K562 (cell line): ENCODE results near the gene EXOC3. TPM values are rescaled to one million over a fixed set of nuclear protein-coding genes. Genes with fewer than 3 reads are reported as not detected.

Experiments
- CXXC5 ChIP-seq: fragments of 250-450 bp; sonication (Bioruptor Pico); IDR thresholded peaks from 2 replicates; pipeline ENCODE4 v1.8.0; 2022; ENCODE audit warnings: inconsistent platforms, mild to moderate bottlenecking, moderate library complexity
- E2F3 ChIP-seq: fragments of 250-450 bp; sonication (Bioruptor Pico); IDR thresholded peaks from 2 replicates; pipeline ENCODE4 v1.4.0; 2020; ENCODE audit warnings: mild to moderate bottlenecking
- FOXJ2 ChIP-seq: fragments of 200-800 bp; sonication (Bioruptor generic); IDR thresholded peaks from 2 replicates; pipeline ENCODE4 v1.6.1; 2016; ENCODE audit warnings: missing genetic modification characterization, missing compliant biosample characterization
- HDAC2 ChIP-seq: fragments of 450-650 bp; IDR thresholded peaks from 2 replicates; pipeline ENCODE4 v1.6.1; 2016; ENCODE audit warnings: mild to moderate bottlenecking
- HMBOX1 ChIP-seq: sonication (generic); IDR thresholded peaks from 2 replicates; pipeline ENCODE4 v1.6.1; 2016
- JUND ChIP-seq, 2 experiments: IDR thresholded peaks; 2 replicates in 1 of 2; 3 replicates in 1 of 2; pipeline ENCODE4 v1.6.1; 2011; ENCODE audit warnings: borderline replicate concordance in 2 of 2, low read depth in 2 of 2, low read length in 2 of 2, improper control_type of control experiment in 1 of 2, missing biosample characterization in 1 of 2, missing genetic modification characterization in 1 of 2, missing genetic modification reagents in 1 of 2
- MED1 ChIP-seq: sonication (generic); formaldehyde crosslinking; IDR thresholded peaks from 2 replicates; pipeline ENCODE4 v1.8.1; 2023; ENCODE audit warnings: missing genetic modification reagents, borderline replicate concordance
- NR2F6 ChIP-seq: fragments of 450-650 bp; formaldehyde crosslinking; IDR thresholded peaks from 2 replicates; pipeline ENCODE4 v1.4.0; 2020; ENCODE audit warnings: mild to moderate bottlenecking
- PCBP1 ChIP-seq: fragments of 200-400 bp; formaldehyde crosslinking; IDR thresholded peaks from 2 replicates; pipeline ENCODE4 v1.6.1; 2018; ENCODE audit warnings: mild to moderate bottlenecking, low read depth, low read length; ENCODE audit not compliant: poor library complexity, severe bottlenecking
- POLR2AphosphoS2 ChIP-seq: IDR thresholded peaks from 2 replicates; pipeline ENCODE4 v1.6.1; 2012; ENCODE audit warnings: low read length, improper control_type of control experiment
- RBM34 ChIP-seq: fragments of 200-400 bp; formaldehyde crosslinking; IDR thresholded peaks from 2 replicates; pipeline ENCODE4 v1.6.1; 2018; ENCODE audit warnings: low read length, borderline replicate concordance; ENCODE audit not compliant: insufficient read depth
- SMAD4 ChIP-seq: fragments of 250-450 bp; sonication (Bioruptor Pico); conservative IDR thresholded peaks from 2 replicates; pipeline ENCODE4 v1.8.0; 2021; ENCODE audit warnings: inconsistent platforms, mild to moderate bottlenecking, moderate library complexity
- SMC3 ChIP-seq: conservative IDR thresholded peaks from 2 replicates; pipeline ENCODE4 v1.6.1; 2011; ENCODE audit warnings: low read depth, low read length, improper control_type of control experiment; ENCODE audit not compliant: insufficient read depth
- TAF7 ChIP-seq: fragments of 450-650 bp; IDR thresholded peaks from 2 replicates; pipeline ENCODE4 v1.6.1; 2016; ENCODE audit warnings: missing genetic modification characterization, missing compliant biosample characterization
- TGIF2 ChIP-seq: sonication (generic); formaldehyde crosslinking; IDR thresholded peaks from 2 replicates; pipeline ENCODE4 v1.8.1; 2022; ENCODE audit warnings: mild to moderate bottlenecking, missing genetic modification reagents, moderate library complexity
- TRIM24 ChIP-seq, 2 experiments: fragments of 450-650 bp; IDR thresholded peaks; 2 replicates each; pipeline ENCODE4 v1.6.1; 2016
- ZBTB11 ChIP-seq, 3 experiments: fragments of 200-800 bp in 1 of 3; fragments of 250-450 bp in 1 of 3; fragments of 450-650 bp in 1 of 3; sonication (Bioruptor Pico) in 1 of 3; sonication (Bioruptor generic) in 1 of 3; formaldehyde crosslinking in 1 of 3; IDR thresholded peaks; 2 replicates each; pipeline versions ENCODE4 v1.6.1 to v1.8.0; 2016 to 2022; ENCODE audit warnings: mild to moderate bottlenecking in 2 of 3, missing genetic modification characterization in 2 of 3, missing compliant biosample characterization in 1 of 3, moderate library complexity in 1 of 3
- ZNF212 ChIP-seq: fragments of 450-650 bp; formaldehyde crosslinking; IDR thresholded peaks from 2 replicates; pipeline ENCODE4 v1.4.0; 2020; ENCODE audit warnings: mild to moderate bottlenecking
- ZNF584 ChIP-seq: fragments of 200-800 bp; sonication (Bioruptor generic); IDR thresholded peaks from 2 replicates; pipeline ENCODE4 v1.6.1; 2016; ENCODE audit warnings: low read depth, mild to moderate bottlenecking, missing genetic modification characterization, missing compliant biosample characterization
- ZNF668 ChIP-seq: fragments of 250-450 bp; sonication (Bioruptor Pico); IDR thresholded peaks from 2 replicates; pipeline ENCODE4 v1.8.0; 2022; ENCODE audit warnings: mild to moderate bottlenecking, inconsistent platforms
- polyA plus RNA-seq, 8 experiments: library from polyadenylated mRNA; depleted of rRNA in 4 of 8; stranded (reverse) in 5 of 8; unstranded in 3 of 8; fragments of >200 nt; fragmentation: Nextera tagmentation in 2 of 8; fragmentation: Illumina TruSeq in 1 of 8; extraction: Ambion mirVana in 2 of 8; extraction: Trizol in 1 of 8; gene quantifications; 2 replicates each; pipeline versions ENCODE4 v1.2.1 to v1.2.3, GENCODE V29; 2011 to 2014; ENCODE audit warnings: inconsistent platforms in 1 of 8, missing spikeins in 1 of 8
- total RNA-seq, 7 experiments: library from RNA; depleted of rRNA in 6 of 7; stranded (reverse); fragments of >200 nt in 6 of 7; fragmentation: Illumina TruSeq in 2 of 7; extraction: Trizol in 2 of 7; gene quantifications; 2 replicates each; pipeline versions ENCODE4 v1.2.1 to v1.2.3, GENCODE V29; 2011 to 2021; ENCODE audit warnings: low replicate concordance in 1 of 7
- TF ChIP-seq, protein P1 (sequence below): fragments of 250-450 bp; sonication (Bioruptor Pico); IDR thresholded peaks from 2 replicates; pipeline ENCODE4 v1.5.0; 2020; ENCODE audit warnings: mild to moderate bottlenecking, borderline replicate concordance

Gene EXOC3
- total and polyA plus RNA-seq, 9 of the 15 experiments (the other 6 are each of a cell fraction or from before 2014, with no cell fraction given): 1.4 to 41.9 (median 22.4) TPM

- TF ChIP-seq HMBOX1 (no peak), MED1 (CRISPR knock-in tag) (no peak), NR2F6 (no peak), TRIM24 (IDR thresholded peaks at IDR 0.05) (no peak), JUND (IDR thresholded peaks at IDR 0.05; ENCODE audit: borderline replicate concordance, low read depth, low read length) (no peak; the same call in 1 of the 2 replicates), JUND (tag; IDR thresholded peaks at IDR 0.05; ENCODE audit: borderline replicate concordance, low read depth, low read length) (no peak), SMC3 (no peak), HDAC2 (peak; percentile 24; the same call in 1 of the 2 replicates), TGIF2 (CRISPR knock-in tag) (no peak), ZNF584 (CRISPR knock-in tag) (no peak), TAF7 (tag) (0 out of 2 replicates have a peak, but pooled peaks have one; percentile 37), ZBTB11 (CRISPR knock-in tag; IDR thresholded peaks at IDR 0.05) (peak; percentile 47 to 90 (median 58); a peak in 4 of 6 replicates), E2F3 (CRISPR knock-in tag) (0 out of 2 replicates have a peak, but pooled peaks have one; percentile 38), CXXC5 (CRISPR knock-in tag) (peak; percentile 69), FOXJ2 (tag) (no peak), SMAD4 (no peak; the same call in none of the 2 replicates), ZNF668 (CRISPR knock-in tag) (no peak), ZNF212 (CRISPR knock-in tag) (no peak), PCBP1 (peak; percentile 73), RBM34 (no peak), POLR2AphosphoS2 (no peak)
- TF ChIP-seq, protein P1, sequence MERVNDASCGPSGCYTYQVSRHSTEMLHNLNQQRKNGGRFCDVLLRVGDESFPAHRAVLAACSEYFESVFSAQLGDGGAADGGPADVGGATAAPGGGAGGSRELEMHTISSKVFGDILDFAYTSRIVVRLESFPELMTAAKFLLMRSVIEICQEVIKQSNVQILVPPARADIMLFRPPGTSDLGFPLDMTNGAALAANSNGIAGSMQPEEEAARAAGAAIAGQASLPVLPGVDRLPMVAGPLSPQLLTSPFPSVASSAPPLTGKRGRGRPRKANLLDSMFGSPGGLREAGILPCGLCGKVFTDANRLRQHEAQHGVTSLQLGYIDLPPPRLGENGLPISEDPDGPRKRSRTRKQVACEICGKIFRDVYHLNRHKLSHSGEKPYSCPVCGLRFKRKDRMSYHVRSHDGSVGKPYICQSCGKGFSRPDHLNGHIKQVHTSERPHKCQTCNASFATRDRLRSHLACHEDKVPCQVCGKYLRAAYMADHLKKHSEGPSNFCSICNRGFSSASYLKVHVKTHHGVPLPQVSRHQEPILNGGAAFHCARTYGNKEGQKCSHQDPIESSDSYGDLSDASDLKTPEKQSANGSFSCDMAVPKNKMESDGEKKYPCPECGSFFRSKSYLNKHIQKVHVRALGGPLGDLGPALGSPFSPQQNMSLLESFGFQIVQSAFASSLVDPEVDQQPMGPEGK: no peak
Measured at GRCh38 chr5:442335-443238, at the start of gene EXOC3 (continued).
